Mucosa of rectum (tissue), 2 donors: ENCODE data around the gene FHDC1.

Source experiments
- H3K27ac ChIP-seq, 2 donors: one replicate each; pipeline ENCODE4 v1.7.0; 2013; ENCODE audit warnings: inconsistent platforms in 2 of 2, low read depth in 2 of 2, low read length in 2 of 2
- H3K27me3 ChIP-seq, 2 donors: one replicate each; pipeline ENCODE4 v1.7.0; 2013; ENCODE audit warnings: low read length in 2 of 2; ENCODE audit not compliant: control insufficient read depth in 2 of 2, insufficient read depth in 2 of 2
- H3K36me3 ChIP-seq, 2 donors: one replicate each; pipeline ENCODE4 v1.7.0; 2013; ENCODE audit warnings: low read length in 2 of 2; ENCODE audit not compliant: control insufficient read depth in 2 of 2, insufficient read depth in 2 of 2
- H3K4me1 ChIP-seq, 2 donors: one replicate each; pipeline ENCODE4 v1.7.0; 2013; ENCODE audit warnings: low read length in 2 of 2, mild to moderate bottlenecking in 1 of 2; ENCODE audit not compliant: control insufficient read depth in 2 of 2, insufficient read depth in 2 of 2
- H3K4me3 ChIP-seq, 2 donors: one replicate each; pipeline ENCODE4 v1.7.0; 2013; ENCODE audit warnings: low read length in 2 of 2
- H3K9ac ChIP-seq, 2 donors: one replicate each; pipeline ENCODE4 v1.7.0; 2013; ENCODE audit warnings: low read length in 2 of 2, low read depth in 1 of 2, mild to moderate bottlenecking in 1 of 2
- H3K9me3 ChIP-seq, 2 donors: one replicate each; pipeline ENCODE4 v1.7.0; 2013; ENCODE audit warnings: low read length in 2 of 2; ENCODE audit not compliant: control insufficient read depth in 2 of 2
- donor health status: healthy.
- donor health status: Normal muscosa, but diverticular disease.

FHDC1 gene

GRCh38 chr4:152990471-152991131 is 54.5 kb downstream of the FHDC1 start:
- Histone ChIP-seq H3K4me3 (no peak overlapping the region), H3K9me3 (no peaks in the 10 kb centered on the region), H3K9ac (no peak overlapping the region), H3K27ac (no peak overlapping the region), H3K4me1 (no peaks in the 10 kb centered on the region), H3K27me3 (no peaks in the 10 kb centered on the region), H3K36me3 (no peaks in the 10 kb centered on the region)

GRCh38 chr4:152991398-152991797 is 55.3 kb downstream of the FHDC1 start:
- Histone ChIP-seq H3K36me3 (no peaks in the 10 kb centered on the region), H3K27ac (no peak overlapping the region), H3K27me3 (no peaks in the 10 kb centered on the region), H3K9ac (no peak overlapping the region), H3K9me3 (no peaks in the 10 kb centered on the region), H3K4me3 (no peak overlapping the region), H3K4me1 (no peaks in the 10 kb centered on the region)

- Histone ChIP-seq H3K27me3 (no peaks in the 10 kb centered on the region), H3K27ac (peak overlapping the region in 1 of 2 donors; percentile 24)
These were observed 55.9 kb downstream of the FHDC1 start for GRCh38 chr4:152992027-152992426.

GRCh38 chr4:152992466-152992865 is 56.3 kb downstream of the FHDC1 start:
- H3K36me3 ChIP-seq: no peaks in the 10 kb centered on the region
- no peaks in the 10 kb centered on the region for H3K4me1 ChIP-seq
- no peak overlapping the region for H3K4me3 ChIP-seq
- H3K9ac ChIP-seq: no peak overlapping the region
- peak overlapping the region in 1 of 2 donors; percentile 0 for H3K27ac ChIP-seq
- no peaks in the 10 kb centered on the region for H3K27me3 ChIP-seq
- H3K9me3 ChIP-seq: no peaks in the 10 kb centered on the region

More at GRCh38 chr4:152992027-152992426, 55.9 kb downstream of the FHDC1 start:
- Histone ChIP-seq H3K4me1 (no peaks in the 10 kb centered on the region), H3K9me3 (no peaks in the 10 kb centered on the region), H3K36me3 (no peaks in the 10 kb centered on the region), H3K9ac (no peak overlapping the region), H3K4me3 (no peak overlapping the region)

- Histone ChIP-seq H3K27me3 (no peaks in the 10 kb centered on the region), H3K36me3 (no peaks in the 10 kb centered on the region), H3K27ac (no peak overlapping the region), H3K4me1 (no peaks in the 10 kb centered on the region), H3K9ac (no peak overlapping the region), H3K9me3 (no peaks in the 10 kb centered on the region), H3K4me3 (no peak overlapping the region)
These were observed 57.9 kb downstream of the FHDC1 start for GRCh38 chr4:152994038-152994437.

GRCh38 chr4:152996111-152996571 is 60.0 kb downstream of the FHDC1 start:
- H3K36me3 ChIP-seq: no peaks in the 10 kb centered on the region
- no peak overlapping the region for H3K27ac ChIP-seq
- no peaks in the 10 kb centered on the region for H3K9me3 ChIP-seq
- no peak overlapping the region for H3K9ac ChIP-seq
- H3K4me1 ChIP-seq: peaks cover 0 to 5% of the 10 kb centered on the region in 2 donors
- no peak overlapping the region for H3K4me3 ChIP-seq
- H3K27me3 ChIP-seq: no peaks in the 10 kb centered on the region

GRCh38 chr4:152996672-152997071 is 60.5 kb downstream of the FHDC1 start:
- Histone ChIP-seq H3K4me3 (no peak overlapping the region), H3K36me3 (no peaks in the 10 kb centered on the region), H3K9me3 (no peaks in the 10 kb centered on the region), H3K9ac (no peak overlapping the region), H3K27ac (no peak overlapping the region), H3K4me1 (peaks cover 0 to 5% of the 10 kb centered on the region in 2 donors), H3K27me3 (no peaks in the 10 kb centered on the region)

GRCh38 chr4:152997288-152997687 is 61.2 kb downstream of the FHDC1 start:
- no peak overlapping the region for H3K27ac ChIP-seq

GRCh38 chr4:152997771-152998487 is 61.8 kb downstream of the FHDC1 start:
- Histone ChIP-seq H3K27me3 (no peaks in the 10 kb centered on the region), H3K27ac (no peak overlapping the region), H3K9me3 (no peaks in the 10 kb centered on the region), H3K36me3 (no peaks in the 10 kb centered on the region), H3K9ac (no peak overlapping the region), H3K4me3 (no peak overlapping the region), H3K4me1 (peaks cover 0 to 5% of the 10 kb centered on the region in 2 donors)

More at GRCh38 chr4:152997288-152997687, 61.2 kb downstream of the FHDC1 start:
- Histone ChIP-seq H3K9ac (no peak overlapping the region), H3K27me3 (no peaks in the 10 kb centered on the region), H3K4me3 (no peak overlapping the region), H3K4me1 (peaks cover 0 to 5% of the 10 kb centered on the region in 2 donors), H3K36me3 (no peaks in the 10 kb centered on the region), H3K9me3 (no peaks in the 10 kb centered on the region)

- Histone ChIP-seq H3K36me3 (no peaks in the 10 kb centered on the region), H3K27ac (no peak overlapping the region), H3K27me3 (no peaks in the 10 kb centered on the region), H3K4me3 (no peak overlapping the region), H3K9ac (no peak overlapping the region), H3K9me3 (no peaks in the 10 kb centered on the region), H3K4me1 (peaks cover 0 to 5% of the 10 kb centered on the region in 2 donors)
These were observed 62.7 kb downstream of the FHDC1 start for GRCh38 chr4:152998861-152999260.
